AG04450 (cell line): Measurements from ENCODE around the gene IL36A. TPM values are rescaled to one million over a fixed set of nuclear protein-coding genes. Genes with fewer than 3 reads are reported as not detected.

Experiments
- CTCF ChIA-PET: fragments of 300-600, 350-600 bp; formaldehyde crosslinking; extraction: SDS; loops from one replicate; lab custom pipeline; 2022; ENCODE audit warnings: antibody characterized with exemption, inconsistent platforms; lab: Charles Lee
- POLR2A ChIA-PET: fragments of 350-600 bp; formaldehyde crosslinking; extraction: SDS; loops from one replicate; lab custom pipeline; 2021; ENCODE audit warnings: antibody characterized with exemption, inconsistent platforms; lab: Yijun Ruan, JAX
- DNase-seq: peaks from one replicate; pipeline ENCODE4 v3.0.0-alpha.2; 2011; ENCODE audit warnings: low read depth, low spot score
- H3K27ac ChIP-seq: one replicate; pipeline ENCODE4 v1.5.1; 2012; ENCODE audit warnings: low read depth, low read length, control low read depth
- H3K27me3 ChIP-seq: one replicate; pipeline ENCODE4 v1.6.0; 2012; ENCODE audit warnings: low read length; ENCODE audit not compliant: control insufficient read depth, insufficient read depth
- H3K4me3 ChIP-seq: 2 replicates; pipeline ENCODE4 v1.5.1; 2011; ENCODE audit warnings: mild to moderate bottlenecking, low read depth, low read length, control low read depth
- H3K9me3 ChIP-seq: 2 replicates; pipeline ENCODE4 v1.5.1; 2012; ENCODE audit warnings: low read length; ENCODE audit not compliant: control insufficient read depth, insufficient read depth
- polyA plus RNA-seq: library from polyadenylated mRNA; depleted of rRNA; stranded (reverse); fragments of >200 nt; gene quantifications from 2 replicates; pipeline ENCODE4 v1.2.3, GENCODE V29; 2011; rRNA removed
- small RNA-seq: library from RNA; depleted of rRNA; stranded (forward); fragments of <200 nt; gene quantifications from one replicate; pipeline ENCODE3, GENCODE V24; 2012; ENCODE audit warnings: low read depth; ENCODE audit not compliant: insufficient read length
- TF ChIP-seq, protein P1 (sequence below): IDR thresholded peaks from 2 replicates; pipeline ENCODE4 v1.5.1; 2011; ENCODE audit warnings: low read depth, low read length, control low read depth, inconsistent platforms

IL36A gene
- polyA plus RNA-seq, 1 experiment = not detected

DNA sequence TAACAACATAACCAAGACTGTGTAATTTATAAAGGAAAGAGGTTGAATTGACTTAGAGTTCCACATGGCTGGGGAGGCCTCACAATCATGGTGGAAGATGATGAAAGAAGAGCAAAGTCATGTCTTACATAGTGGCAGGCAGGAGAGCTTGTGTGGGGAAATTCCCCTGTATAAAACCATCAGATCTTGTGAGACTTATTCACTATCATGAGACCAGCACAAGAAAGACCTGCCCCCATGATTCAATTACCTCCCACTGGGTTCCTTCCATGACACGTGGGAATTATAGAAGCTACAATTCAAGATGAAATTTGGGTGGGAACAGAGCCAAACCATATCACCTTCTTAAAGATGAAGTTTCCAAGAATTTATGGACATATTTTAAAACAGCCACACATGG, 51.3 kb downstream of the IL36A start:
- Histone ChIP-seq H3K9me3 (no peaks in the 10 kb centered on the region; the same call in 1 of the 2 replicates), H3K4me3 (no peak overlapping the region), H3K27ac (no peak overlapping the region), H3K27me3 (no peaks in the 10 kb centered on the region)
- ChIA-PET CTCF (no interaction called here), POLR2A (no interaction called here)
- no peak for DNase-seq
- TF ChIP-seq, protein P1, sequence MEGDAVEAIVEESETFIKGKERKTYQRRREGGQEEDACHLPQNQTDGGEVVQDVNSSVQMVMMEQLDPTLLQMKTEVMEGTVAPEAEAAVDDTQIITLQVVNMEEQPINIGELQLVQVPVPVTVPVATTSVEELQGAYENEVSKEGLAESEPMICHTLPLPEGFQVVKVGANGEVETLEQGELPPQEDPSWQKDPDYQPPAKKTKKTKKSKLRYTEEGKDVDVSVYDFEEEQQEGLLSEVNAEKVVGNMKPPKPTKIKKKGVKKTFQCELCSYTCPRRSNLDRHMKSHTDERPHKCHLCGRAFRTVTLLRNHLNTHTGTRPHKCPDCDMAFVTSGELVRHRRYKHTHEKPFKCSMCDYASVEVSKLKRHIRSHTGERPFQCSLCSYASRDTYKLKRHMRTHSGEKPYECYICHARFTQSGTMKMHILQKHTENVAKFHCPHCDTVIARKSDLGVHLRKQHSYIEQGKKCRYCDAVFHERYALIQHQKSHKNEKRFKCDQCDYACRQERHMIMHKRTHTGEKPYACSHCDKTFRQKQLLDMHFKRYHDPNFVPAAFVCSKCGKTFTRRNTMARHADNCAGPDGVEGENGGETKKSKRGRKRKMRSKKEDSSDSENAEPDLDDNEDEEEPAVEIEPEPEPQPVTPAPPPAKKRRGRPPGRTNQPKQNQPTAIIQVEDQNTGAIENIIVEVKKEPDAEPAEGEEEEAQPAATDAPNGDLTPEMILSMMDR = no peak

DNA sequence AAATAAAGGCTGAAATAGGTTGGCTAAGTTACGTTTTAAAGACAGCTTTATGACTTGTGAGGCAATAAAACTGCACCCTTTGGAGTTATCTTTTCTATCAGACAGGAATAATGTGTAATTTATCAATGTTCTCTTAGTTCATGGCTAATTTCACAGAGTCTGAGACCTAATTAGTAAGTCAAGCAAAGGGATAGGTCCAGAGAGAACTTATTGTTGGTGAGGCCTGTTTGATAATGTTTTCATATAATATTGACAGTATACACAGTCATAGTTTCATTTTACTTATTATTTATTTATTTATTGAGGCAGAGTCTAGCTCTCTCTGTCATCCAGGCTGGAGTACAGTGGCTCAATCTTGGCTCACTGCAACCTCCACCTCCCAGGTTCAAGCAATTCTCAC, 51.9 kb downstream of the IL36A start:
- Histone ChIP-seq H3K9me3 (no peaks in the 10 kb centered on the region; the same call in 1 of the 2 replicates), H3K27me3 (no peaks in the 10 kb centered on the region), H3K27ac (no peak overlapping the region), H3K4me3 (no peak overlapping the region)
- TF ChIP-seq, protein P1 = no peak
- POLR2A ChIA-PET = no interaction called here
- CTCF ChIA-PET = no interaction called here
- no peak for DNase-seq

Small RNA genes lying within 50 kb of the gene (small RNA-seq; reads per million reads assigned to genes)
- not detected for gene HMGN2P23

Other genes starting within 250 kb of the IL36A start
- gene CKAP2L, start 240.8 kb upstream of the IL36A start, polyA plus RNA-seq = 2.9 and 4.4 TPM in 2 replicates
- gene IL1A, start 221.0 kb upstream of the IL36A start, polyA plus RNA-seq = 0.51 and 0.55 TPM in 2 replicates
- 2.3 and 2.4 TPM in 2 replicates for gene IL1B, start 168.7 kb upstream of the IL36A start, polyA plus RNA-seq
- not detected in 2 replicates for gene IL37, start 94.3 kb upstream of the IL36A start, polyA plus RNA-seq
- gene IL36G, start 27.5 kb upstream of the IL36A start, polyA plus RNA-seq = not detected in 2 replicates
- gene IL36B, start 47.4 kb downstream of the IL36A start, polyA plus RNA-seq = not detected in 2 replicates
- not detected in 2 replicates for gene IL36RN, start 53.7 kb downstream of the IL36A start, polyA plus RNA-seq
- not detected in 2 replicates for gene IL1F10, start 62.5 kb downstream of the IL36A start, polyA plus RNA-seq
- not detected in 2 replicates for gene IL1RN, start 122.1 kb downstream of the IL36A start, polyA plus RNA-seq
- 0.32 and 0.37 TPM in 2 replicates for gene PSD4, start 168.5 kb downstream of the IL36A start, polyA plus RNA-seq